GM12874 (cell line): Measurements from ENCODE around the gene PTCSC3.

Experiments used
- CTCF ChIP-seq: IDR thresholded peaks from 2 replicates; pipeline ENCODE4 v1.5.1; 2011; ENCODE audit warnings: low read depth, mild to moderate bottlenecking, control low read depth, low read length, moderate library complexity; ENCODE audit not compliant: insufficient read depth

PTCSC3 gene

GRCh38 chr14:36176524-36176923 is at the start of gene PTCSC3:
Gene PTCSC3, minus strand, starts transcription at chr14:36176722.
- TF ChIP-seq CTCF = no peak

- no peak for TF ChIP-seq CTCF
Measured at GRCh38 chr14:36226164-36226563, 49.6 kb upstream of the PTCSC3 start.

- TF ChIP-seq CTCF = no peak
Measured at GRCh38 chr14:36224176-36224575, 47.7 kb upstream of the PTCSC3 start.

- TF ChIP-seq CTCF = no peak
Measured at GRCh38 chr14:36223558-36223957, 47.0 kb upstream of the PTCSC3 start.

GRCh38 chr14:36222952-36223468 is 46.5 kb upstream of the PTCSC3 start:
- TF ChIP-seq CTCF = no peak

- no peak for TF ChIP-seq CTCF
Measured at GRCh38 chr14:36222337-36222736, 45.8 kb upstream of the PTCSC3 start.

- TF ChIP-seq CTCF = no peak
Measured at GRCh38 chr14:36221112-36221511, 44.6 kb upstream of the PTCSC3 start.
